Effector CD8-positive, alpha-beta T cell (primary cell): Measurements from ENCODE around the gene KRT7.
"Not testable (repeated sequence)": the region's sequence is repeated elsewhere in the genome, so short reads cannot be mapped to it uniquely, and the experiment has no call there.

ENCODE experiments used
- DNase-seq: peaks from one replicate; lab custom pipeline; 2025; lab: John Stamatoyannopoulos, UW

KRT7 gene

DNA sequence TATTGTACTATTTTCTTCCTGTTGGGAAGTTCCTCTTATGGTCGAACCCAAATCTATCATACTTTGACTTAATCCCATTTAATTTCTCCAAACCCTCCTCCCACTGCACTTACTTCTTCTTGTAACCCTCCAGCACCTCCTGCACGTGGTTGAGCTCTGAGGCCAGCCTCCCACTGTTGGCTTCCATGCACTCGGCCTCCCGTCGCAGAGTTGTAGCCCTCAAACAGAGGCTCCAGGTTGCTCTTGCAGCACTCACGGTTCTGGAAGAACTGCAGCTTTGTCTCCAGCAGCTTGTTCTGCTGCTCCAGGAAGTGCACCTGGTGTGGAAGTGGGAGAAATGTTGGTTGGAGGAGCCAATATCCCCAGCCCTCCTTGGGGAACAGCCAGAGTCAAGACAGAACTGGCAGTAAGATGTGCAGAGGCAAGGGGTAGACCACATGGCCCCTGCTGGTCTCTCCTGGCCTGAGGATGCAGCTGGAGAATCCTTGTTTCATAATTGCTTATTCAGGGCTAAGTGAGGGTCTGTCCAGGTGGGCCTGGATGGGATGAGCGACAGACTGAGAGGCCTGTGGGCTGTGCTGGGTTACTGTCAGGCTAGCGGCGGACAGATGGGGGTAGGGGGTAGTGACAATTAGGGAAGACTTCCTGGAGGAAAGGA, 23.0 kb downstream of the KRT7 start:
- DNase-seq: no peak

DNA sequence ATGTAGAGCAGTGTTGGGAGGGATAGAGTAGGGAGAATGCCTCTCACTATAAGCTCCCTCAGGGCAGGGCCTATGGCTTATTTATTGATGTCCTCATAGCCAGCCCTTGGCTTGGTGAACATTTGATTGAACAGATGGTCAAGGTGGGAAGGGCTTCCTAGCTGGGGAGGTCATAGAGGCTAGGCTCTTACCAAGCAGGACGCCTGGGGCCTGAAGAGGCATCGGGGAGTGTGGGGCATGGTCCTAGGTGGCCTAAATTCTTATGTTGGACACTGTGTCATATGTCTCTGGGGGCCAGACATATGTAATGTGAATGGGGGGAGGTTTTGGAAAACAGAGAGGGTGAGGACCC, 23.5 kb downstream of the KRT7 start:
- DNase-seq: no peak

DNA sequence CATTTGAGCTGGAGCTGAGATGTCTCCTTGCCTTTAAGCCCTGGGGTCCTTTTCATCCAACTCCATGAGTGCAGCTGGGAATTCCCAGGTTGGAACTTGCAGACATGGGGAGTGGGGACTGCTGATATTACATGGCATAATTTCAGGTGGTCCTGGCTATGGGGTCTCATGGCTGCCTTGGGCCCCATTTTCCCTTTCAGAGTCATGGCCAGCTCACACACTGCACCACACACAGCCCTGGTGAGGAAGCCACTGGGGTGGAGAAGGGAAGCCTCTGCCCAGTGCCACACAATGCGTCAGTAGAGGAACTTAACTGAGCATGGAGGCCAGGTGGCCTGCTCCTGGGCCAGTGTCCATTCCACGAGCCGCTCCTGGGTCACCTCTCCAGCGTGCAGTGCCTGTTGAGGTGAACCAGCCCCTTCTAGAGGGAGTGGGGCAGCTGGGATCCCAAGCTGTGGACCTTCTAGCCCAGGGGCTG, 24.1 kb downstream of the KRT7 start:
- DNase-seq: no peak

DNA sequence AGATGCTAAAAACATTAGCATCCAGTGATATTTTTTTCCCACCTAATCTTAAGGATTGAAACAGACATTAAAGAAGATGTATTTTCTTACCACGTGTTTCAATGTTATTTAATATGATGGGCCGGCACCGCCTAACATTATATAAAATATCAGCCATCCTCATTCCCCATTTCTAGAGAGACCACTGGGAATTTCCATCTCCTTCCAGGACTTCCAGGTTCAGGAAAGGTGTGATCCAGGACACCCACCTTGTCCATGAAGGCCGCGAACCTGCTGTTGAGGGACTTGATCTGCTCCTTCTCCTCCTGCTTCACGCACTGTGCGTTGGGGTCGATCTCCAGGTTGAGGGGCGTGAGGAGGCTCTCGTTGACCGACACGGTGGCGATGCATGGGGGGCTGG, 24.9 kb downstream of the KRT7 start:
- DNase-seq: not testable (repeated sequence)

DNA sequence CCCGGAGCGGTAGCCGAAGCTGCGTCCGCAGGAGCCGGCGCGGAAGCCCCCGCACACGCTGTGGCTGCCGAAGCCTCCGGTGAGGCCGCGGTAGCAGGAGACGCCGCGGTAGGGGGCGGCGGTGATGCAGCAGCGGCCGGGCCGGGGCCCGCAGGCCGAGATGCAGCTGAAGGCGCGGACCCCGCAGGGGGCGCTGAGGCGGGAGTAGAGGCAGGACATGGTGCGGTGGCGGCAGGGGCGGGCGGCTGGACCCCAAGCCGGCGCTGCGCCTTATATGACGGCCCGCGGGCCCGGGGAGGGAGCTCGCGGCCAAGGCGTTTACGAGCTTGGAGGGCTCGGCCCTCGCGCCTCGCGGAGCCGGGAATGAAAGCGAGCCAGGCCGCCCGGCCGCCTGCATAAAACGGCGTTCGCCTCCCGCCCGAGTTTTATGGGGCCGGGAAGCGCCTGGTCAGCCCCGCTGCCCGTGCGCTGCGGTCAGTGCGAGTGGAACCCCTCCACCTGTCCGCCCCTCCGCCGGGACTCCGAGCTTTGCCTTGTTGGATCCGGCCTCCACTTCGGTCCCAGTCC, 25.4 kb downstream of the KRT7 start:
- no peak for DNase-seq

DNA sequence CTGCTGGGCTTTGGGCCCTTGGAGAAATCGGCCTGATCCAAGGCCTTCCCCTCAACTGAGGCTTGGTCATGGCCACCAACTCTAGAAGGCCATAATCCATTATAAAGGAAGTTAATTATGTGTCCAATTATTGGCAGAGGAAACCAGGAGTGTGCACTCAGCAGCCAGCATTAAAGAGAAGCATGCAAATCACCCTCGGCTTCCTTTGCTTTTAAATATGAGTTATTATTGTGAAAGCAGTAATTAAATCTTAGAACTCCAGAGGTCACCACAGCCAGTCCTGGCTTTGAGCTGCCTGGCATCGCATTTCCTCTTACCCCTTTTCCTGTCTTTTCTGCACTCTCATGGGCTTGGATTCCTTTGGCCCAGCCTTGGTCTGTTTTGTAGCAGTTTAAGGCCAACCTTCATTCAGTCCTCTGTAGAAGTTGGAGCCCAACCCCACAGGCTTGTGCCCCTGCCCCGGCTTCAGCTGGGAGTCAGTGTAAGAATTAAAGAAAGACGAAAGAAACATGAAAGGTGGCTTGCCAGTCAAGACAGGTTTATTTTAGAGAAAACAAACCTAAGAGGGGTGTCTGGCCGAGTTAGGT, 26.7 kb downstream of the KRT7 start:
- no peak for DNase-seq

DNA sequence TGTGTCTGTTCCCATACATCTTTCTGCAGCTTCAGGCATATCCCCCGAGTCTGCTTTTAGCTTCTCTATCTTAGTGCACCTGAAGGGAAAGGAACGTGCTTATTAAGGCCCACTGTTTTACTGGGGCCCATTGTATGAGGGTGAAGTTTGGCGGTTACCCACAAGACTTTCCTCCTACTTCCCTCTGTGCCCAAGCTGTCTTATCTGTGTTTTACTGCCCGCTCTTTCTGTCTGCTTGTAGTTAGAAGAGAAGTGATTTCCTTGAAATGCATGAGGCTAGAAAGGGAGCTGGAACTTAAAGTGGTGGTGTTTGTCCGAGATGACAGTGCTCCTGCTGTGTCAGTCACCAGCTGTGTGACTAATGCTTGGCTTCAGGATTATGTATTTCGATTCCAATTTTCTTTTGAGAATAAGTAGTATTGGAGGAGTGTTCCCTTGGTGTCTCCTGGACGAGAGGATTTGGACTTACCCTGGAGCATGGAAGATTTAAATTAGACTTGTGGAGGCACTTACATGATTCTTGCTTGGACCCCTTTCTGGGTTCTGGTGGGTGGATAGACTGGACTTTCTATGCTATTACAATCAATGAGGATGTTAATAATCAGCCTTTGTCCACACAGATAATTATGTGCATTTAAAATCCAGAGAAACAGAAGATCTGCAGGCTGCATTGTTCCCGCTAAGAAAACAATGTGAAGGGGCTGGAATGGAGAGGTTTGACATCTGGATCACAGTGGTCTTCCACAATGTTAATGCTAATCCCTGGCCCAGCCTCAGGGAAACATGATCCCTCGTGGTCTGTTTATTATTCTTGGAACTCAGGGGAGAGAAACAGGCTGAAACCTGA, 27.5 kb downstream of the KRT7 start:
- DNase-seq: no peak

DNA sequence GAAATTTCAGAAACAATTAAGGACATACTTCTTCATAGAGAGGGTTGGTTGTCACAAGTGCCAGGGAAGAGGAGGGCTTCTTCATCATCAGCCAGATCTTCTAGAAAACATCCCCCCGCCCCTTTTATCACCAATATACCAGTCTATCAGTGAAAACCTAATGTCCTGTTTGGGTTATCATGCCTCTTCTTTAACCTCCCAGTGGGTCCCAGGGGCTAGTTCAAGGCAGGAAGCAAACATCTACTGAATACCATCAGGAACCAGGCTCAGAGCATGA, 28.1 kb downstream of the KRT7 start:
- DNase-seq: no peak

DNA sequence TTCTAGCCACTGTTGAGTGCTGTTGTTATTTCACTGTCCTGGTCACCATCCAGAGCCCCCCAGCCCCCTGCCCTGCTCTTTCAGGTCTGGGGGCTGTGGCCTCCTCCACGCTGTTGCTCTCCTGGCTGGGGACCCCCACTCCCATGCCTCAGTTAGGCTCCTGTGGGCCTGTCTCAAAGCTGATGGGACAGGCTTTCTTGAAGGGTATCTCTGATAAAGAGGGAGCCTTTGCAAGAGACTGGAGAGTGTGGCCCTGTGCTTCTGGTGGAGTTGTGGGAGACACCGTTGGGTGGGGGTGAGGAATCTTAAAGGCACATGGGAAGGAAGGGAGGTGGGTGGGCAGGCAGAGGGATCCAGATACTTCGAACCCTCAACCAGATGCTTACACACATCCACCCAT, 29.2 kb downstream of the KRT7 start:
- no peak for DNase-seq

DNA sequence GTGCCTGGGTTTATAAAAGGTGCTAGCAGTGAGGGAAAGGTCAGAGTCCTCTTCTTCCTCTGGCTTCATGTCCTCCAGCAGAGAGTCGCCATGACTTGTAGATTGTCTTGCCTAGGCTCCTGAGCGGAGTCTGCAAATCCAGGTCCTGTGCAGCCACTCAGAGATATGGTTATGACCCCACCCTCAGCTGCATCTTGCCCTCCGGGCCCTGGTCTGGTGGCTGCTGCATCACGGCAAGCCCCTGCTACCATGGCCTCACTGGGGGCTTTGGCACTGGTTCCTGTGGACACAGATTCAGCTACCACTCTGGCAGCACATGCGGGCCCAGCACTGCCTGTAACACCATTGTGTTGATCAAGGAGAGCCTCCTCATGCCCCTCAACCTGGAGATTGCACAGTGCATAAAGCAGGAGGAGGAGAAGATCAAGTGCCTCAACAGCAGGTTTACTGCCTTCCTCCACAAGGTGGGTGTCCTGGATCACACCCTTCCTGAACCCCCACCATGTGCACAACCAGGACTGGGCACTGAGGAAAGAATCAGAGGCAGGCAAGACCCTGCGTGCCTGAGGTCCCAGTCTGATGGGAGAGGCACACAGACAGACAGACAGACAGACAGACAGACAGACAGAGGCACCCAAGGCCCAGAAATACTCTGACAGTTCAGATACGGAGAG, 30.9 kb downstream of the KRT7 start:
- no peak for DNase-seq

DNA sequence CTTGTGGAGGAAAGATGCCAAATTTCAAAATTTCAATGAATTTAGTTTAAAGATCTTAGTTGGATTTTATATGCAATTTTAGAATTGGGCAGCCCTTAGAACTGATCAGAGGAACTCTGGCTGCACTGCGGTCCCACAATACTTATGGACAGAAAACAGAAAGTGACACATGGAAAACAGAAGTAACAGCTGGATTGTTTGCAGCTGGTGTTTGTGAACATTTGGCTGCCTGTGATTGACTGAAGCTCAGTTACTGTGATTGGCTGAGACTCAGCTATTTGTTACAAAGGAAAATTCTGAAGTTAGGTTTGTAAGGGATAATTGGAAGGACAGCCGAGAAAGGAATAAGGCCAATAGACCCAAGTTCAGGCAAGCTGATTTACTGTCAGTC, 31.4 kb downstream of the KRT7 start:
- no peak for DNase-seq

DNA sequence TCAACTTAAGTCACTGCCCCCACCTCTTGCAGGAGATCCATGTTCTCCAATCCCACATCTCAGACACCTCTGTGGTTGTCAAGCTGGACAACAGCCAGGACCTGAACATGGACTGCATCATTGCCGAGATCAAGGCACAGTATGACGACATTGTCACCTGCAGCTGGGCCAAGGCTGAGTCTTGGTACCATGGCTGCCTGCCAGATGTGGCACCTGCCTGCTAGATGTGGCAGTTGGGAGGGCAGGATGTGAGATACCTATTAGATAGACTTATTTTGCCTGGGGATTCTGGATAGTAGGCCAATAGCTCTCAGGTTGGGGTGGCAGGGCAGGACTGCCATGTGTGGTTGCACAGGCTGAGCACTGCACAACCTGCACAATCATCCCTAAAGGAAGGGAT, 33.5 kb downstream of the KRT7 start:
- no peak for DNase-seq

DNA sequence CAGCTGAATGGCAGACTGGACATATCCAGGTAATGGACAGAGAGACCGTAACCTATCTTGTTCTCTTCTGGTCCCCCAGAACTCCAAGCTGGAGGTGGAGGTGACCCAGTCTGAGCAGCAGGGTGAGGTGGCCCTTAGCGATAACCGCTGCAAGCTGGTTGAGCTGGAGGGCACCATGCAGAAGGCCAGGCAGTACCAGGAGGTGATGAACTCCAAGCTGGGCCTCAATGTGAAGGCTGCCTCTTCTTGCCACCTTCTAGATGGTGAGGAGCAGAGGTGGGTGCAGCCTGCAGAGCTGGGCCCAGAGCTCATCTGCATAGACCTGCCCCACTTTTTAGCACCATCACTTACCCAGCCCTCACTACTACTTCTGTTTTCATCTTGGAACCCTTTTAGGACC, 34.2 kb downstream of the KRT7 start:
- no peak for DNase-seq

DNA sequence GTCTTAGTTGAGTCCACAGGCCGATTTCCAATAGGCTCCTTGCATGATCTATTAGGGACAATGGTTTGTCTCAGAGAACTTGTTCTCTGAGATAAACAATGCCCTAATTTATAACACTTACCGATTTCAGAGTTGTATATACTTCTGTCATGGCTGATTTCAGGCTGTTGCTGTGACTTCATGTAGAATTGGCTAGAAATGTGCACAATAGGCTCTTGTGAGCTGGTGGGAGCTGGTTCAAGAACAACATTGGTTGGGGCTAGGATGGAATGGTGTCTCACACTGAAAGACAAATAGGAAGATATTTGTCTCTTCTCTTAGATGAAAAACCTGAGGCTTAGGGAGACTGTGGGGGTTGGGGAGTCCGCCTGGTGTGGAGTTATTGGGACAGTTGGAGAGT, 34.7 kb downstream of the KRT7 start:
- no peak for DNase-seq

DNA sequence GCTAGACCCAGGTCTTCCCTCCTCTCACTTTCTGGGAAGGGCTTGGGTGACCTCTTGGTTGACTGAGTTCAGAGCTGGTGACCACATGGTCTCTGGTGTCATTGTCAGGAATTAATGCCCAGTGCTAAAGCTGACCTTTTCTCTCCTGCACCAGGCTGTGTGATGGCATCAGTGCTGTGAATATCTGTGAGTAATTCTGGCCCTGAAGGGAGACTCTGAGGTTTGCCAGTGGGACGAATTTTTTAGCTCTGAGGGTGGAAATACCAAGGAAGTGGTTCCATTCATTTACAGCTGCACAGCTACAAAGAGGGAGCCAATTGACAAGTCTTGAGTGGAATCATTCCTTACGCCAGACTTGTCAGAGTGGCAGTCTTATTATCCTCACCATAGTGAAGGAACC, 35.2 kb downstream of the KRT7 start:
- no peak for DNase-seq

DNA sequence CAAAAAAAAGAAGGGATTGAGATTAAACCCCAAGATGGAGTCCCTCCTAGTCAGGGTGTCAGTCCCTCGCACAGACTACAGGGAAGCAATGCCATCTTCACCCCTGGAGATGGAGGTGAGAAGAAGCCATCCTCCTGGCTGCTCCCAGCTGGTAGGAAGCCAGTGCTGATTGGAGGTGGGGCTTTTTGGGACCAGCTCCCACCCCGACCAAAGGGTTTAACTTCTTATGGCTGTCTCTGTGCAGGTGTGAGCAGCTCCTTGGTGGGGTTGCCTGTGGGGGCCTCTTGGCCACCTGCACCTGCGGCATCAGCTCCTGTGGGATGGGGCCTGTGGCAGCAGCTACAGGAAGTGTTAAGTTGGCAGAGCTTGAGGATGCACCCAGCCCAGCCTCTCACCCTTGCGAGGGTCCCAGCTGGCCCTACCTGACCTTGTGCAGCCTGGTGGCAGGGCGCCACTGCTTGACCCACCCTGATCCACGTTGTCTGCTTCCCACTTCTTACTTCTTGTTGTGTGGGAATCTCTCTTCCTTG, 37.6 kb downstream of the KRT7 start:
- DNase-seq: no peak

DNA sequence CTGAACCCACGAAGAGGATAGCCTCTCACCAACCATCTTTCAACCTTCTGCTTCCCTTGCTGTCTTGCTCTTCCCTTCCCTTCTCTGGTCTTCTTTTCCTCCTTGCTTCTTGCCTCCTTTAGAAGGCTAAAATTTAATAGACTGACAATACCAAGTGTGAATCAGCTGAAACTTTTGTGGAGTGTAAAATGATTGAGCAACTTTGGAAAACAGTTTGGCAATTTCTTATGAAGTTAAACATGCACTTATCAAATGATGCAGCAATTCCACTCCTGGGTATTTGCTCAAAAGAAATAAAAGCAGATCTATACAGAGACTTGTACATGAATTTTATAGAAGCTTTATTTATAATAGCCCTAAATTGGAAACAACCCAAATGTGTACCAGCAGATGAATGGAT, 38.1 kb downstream of the KRT7 start:
- DNase-seq: no peak

DNA sequence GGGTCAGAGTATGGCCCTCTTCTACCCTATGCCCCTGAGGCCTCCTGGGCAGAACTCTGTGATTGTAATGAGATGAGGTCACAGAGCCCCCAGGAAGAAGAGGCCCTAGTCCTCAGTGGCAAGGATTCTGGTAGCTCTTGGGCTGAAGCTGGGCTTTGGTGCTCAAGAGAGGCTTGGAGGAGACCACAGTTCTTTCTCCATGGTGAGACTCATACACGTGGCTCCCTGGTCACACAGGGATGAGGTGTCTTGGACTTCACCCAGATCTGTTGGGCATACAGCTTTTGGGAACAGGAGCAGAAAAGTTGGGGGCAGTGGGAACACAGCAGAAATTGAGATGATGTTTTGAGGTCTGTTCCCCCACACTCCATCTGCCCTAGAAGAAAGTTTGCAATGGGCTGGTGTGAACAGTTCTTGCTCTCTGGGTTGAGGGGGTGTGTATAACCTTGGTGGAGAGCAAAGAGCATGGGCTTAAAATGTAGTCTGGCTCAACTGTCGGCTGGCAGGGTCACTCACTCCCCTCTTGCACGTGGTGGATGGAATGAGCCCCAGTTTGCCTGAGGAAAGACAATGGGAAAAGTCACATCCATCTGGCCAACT, 41.6 kb downstream of the KRT7 start, which contains the start of gene KRT86:
Gene KRT86 (plus strand): TSS at position 125 of the 600 bp plus-strand sequence. CDS start 27,272 bp downstream, outside the sequence.
- no peak for DNase-seq

DNA sequence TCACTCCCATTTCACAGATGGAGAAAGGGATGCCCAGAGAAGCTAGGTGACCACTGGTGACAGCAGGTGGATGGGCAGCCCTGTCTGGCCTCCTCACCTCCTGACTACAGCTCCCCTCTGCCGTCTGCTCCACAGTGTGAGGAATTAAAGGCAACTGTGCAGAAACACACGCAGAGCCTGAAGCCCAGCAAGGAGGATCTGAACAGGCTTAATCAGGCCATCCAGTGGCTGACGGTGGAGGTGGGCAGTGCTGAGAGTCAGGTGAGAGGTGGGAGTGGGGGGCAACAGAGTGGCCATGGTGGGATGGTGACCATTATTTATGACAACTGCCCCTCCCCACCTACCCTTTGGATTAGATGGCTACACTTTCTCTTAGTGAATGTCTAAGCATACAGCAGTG, 42.6 kb downstream of the KRT7 start:
- no peak for DNase-seq

DNA sequence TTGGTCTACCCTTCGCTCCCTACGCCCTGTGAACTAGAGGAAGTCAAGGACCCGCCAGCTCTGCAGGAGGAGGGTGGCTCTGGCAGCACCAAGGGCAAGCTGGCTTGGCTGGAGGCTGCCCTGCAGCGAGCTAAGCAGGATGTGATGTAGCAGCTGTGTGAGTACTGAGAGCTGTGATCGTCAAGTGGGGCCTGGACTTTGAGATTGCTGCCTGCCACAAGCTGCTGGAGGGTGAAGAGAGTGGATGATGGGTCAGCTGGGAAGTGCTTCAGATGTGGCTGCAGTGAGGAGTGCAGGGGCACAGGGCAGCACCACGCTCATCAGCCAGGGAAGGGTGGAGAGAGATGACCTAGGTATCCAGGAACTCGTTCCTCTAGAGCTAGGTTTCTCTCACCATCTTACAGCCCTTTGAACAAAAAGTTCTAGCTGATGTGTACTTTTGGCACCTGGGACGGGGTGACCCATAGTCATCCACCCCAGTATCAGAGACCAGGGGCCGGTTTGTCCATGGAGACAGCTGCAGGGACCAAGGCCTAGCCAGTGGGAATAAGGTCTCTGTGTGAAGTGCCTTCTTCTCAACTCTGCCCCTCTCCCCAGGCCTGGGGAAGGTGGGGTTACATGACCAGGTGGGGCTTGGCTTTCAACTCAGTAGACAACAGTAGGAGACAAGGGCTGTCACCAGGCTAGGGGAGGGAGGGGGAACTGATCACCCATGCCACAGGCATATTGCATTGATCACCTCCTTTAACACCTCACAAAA, 44.6 kb downstream of the KRT7 start:
- DNase-seq: no peak
